Endothelial cell (in vitro differentiated cells): ENCODE results near the gene OMD. TPM values are rescaled to one million over a fixed set of nuclear protein-coding genes. Genes with fewer than 3 reads are reported as not detected.

ENCODE experiments used
- DNase-seq: peaks from one replicate; pipeline ENCODE4 v3.0.0; 2021; ENCODE audit warnings: low spot score
- H3K27ac Mint-ChIP-seq: one replicate; pipeline ENCODE4 v1.8.0; 2021; ENCODE audit warnings: mixed read lengths, inconsistent platforms; ENCODE audit not compliant: unreplicated experiment
- H3K27me3 Mint-ChIP-seq: one replicate; pipeline ENCODE4 v1.8.0; 2021; ENCODE audit warnings: mild to moderate bottlenecking, moderate library complexity, mixed read lengths, inconsistent platforms; ENCODE audit not compliant: unreplicated experiment
- H3K36me3 Mint-ChIP-seq: one replicate; pipeline ENCODE4 v1.8.0; 2021; ENCODE audit warnings: mild to moderate bottlenecking, low read depth, mixed read lengths, inconsistent platforms; ENCODE audit not compliant: unreplicated experiment
- H3K4me1 Mint-ChIP-seq: one replicate; pipeline ENCODE4 v1.8.0; 2021; ENCODE audit warnings: mild to moderate bottlenecking, mixed read lengths, inconsistent platforms; ENCODE audit not compliant: unreplicated experiment
- H3K4me3 Mint-ChIP-seq: one replicate; pipeline ENCODE4 v1.8.0; 2021; ENCODE audit warnings: mild to moderate bottlenecking, mixed read lengths, inconsistent platforms; ENCODE audit not compliant: unreplicated experiment
- H3K9me3 Mint-ChIP-seq: one replicate; pipeline ENCODE4 v1.8.0; 2021; ENCODE audit warnings: mixed read lengths, inconsistent platforms; ENCODE audit not compliant: unreplicated experiment
- total RNA-seq: library from RNA; stranded (reverse); fragmentation: NEBNext Ultra II Directional; extraction: Animal tissue kit (Norgen Biotek cat#: 25700); gene quantifications from one replicate; pipeline ENCODE4 v1.2.1, GENCODE V29; 2021; ENCODE audit not compliant: unreplicated experiment
- TF ChIP-seq, protein P1 (sequence below): fragments of 200-600 bp; sonication (generic); IDR thresholded peaks from one replicate; pipeline ENCODE4 v1.5.0; 2021; ENCODE audit warnings: antibody characterized with exemption; ENCODE audit not compliant: unreplicated experiment

Gene OMD
- total RNA-seq, 1 donor from 2014 or later: not detected

GRCh38 chr9:92440751-92441046, 16.4 kb upstream of the OMD start:
- H3K36me3 Mint-ChIP-seq: no peaks in the 10 kb centered on the region
- no peaks in the 10 kb centered on the region for H3K27me3 Mint-ChIP-seq
- H3K27ac Mint-ChIP-seq: no peak overlapping the region
- TF ChIP-seq, protein P1, sequence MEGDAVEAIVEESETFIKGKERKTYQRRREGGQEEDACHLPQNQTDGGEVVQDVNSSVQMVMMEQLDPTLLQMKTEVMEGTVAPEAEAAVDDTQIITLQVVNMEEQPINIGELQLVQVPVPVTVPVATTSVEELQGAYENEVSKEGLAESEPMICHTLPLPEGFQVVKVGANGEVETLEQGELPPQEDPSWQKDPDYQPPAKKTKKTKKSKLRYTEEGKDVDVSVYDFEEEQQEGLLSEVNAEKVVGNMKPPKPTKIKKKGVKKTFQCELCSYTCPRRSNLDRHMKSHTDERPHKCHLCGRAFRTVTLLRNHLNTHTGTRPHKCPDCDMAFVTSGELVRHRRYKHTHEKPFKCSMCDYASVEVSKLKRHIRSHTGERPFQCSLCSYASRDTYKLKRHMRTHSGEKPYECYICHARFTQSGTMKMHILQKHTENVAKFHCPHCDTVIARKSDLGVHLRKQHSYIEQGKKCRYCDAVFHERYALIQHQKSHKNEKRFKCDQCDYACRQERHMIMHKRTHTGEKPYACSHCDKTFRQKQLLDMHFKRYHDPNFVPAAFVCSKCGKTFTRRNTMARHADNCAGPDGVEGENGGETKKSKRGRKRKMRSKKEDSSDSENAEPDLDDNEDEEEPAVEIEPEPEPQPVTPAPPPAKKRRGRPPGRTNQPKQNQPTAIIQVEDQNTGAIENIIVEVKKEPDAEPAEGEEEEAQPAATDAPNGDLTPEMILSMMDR: no peak
- no peak for DNase-seq
- H3K4me1 Mint-ChIP-seq: no peaks in the 10 kb centered on the region
- H3K4me3 Mint-ChIP-seq: no peak overlapping the region
- no peaks in the 10 kb centered on the region for H3K9me3 Mint-ChIP-seq

GRCh38 chr9:92439921-92440750, 15.9 kb upstream of the OMD start:
- H3K4me1 Mint-ChIP-seq: no peaks in the 10 kb centered on the region
- H3K9me3 Mint-ChIP-seq: no peaks in the 10 kb centered on the region
- H3K27me3 Mint-ChIP-seq: no peaks in the 10 kb centered on the region
- no peak for DNase-seq
- TF ChIP-seq, protein P1: no peak
- no peak overlapping the region for H3K4me3 Mint-ChIP-seq
- H3K27ac Mint-ChIP-seq: no peak overlapping the region
- no peaks in the 10 kb centered on the region for H3K36me3 Mint-ChIP-seq

GRCh38 chr9:92438900-92439526, 14.7 kb upstream of the OMD start:
- Mint-ChIP-seq H3K27ac (no peak overlapping the region), H3K4me1 (no peaks in the 10 kb centered on the region)
- DNase-seq: no peak

DNA sequence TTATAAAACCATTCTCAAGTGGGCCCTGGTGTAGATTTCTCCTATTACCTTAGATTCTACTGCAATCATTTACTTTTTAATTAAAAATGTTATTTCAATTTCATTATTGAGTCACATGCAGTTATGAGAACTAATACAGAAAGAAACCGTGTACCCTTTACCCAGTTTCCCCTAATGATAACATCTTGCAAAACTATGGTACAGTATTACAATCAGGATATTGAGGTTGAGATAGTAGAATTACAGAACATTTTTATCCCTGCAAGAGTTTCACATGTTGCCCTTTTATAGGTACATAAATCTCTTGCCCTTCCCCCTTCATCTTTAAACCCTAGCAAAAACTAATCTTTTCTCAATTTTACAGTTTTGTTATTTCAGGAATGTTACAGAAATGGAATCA, 11.0 kb upstream of the OMD start:
- H3K9me3 Mint-ChIP-seq: no peaks in the 10 kb centered on the region
- no peaks in the 10 kb centered on the region for H3K36me3 Mint-ChIP-seq
- no peak overlapping the region for H3K27ac Mint-ChIP-seq
- TF ChIP-seq, protein P1: no peak
- H3K27me3 Mint-ChIP-seq: no peaks in the 10 kb centered on the region
- no peak overlapping the region for H3K4me3 Mint-ChIP-seq
- no peaks in the 10 kb centered on the region for H3K4me1 Mint-ChIP-seq
- no peak for DNase-seq

More at GRCh38 chr9:92438900-92439526, 14.7 kb upstream of the OMD start:
- Mint-ChIP-seq H3K27me3 (no peaks in the 10 kb centered on the region), H3K36me3 (no peaks in the 10 kb centered on the region), H3K9me3 (no peaks in the 10 kb centered on the region), H3K4me3 (no peak overlapping the region)
- TF ChIP-seq, protein P1: peak; percentile 26

GRCh38 chr9:92432972-92433548, 8.8 kb upstream of the OMD start:
- Mint-ChIP-seq H3K4me1 (no peaks in the 10 kb centered on the region), H3K4me3 (no peak overlapping the region), H3K9me3 (no peaks in the 10 kb centered on the region), H3K36me3 (no peaks in the 10 kb centered on the region), H3K27me3 (no peaks in the 10 kb centered on the region), H3K27ac (no peak overlapping the region)
- DNase-seq: no peak
- TF ChIP-seq, protein P1: no peak
